HG02981 (cell line): Measurements from ENCODE around the gene ACSL6.

ENCODE experiments used
- ATAC-seq: cut with Tn5 transposase; IDR thresholded peaks from one replicate; pipeline ENCODE4 v1.9.1; 2021; ENCODE audit warnings: mild to moderate bottlenecking, moderate library complexity; ENCODE audit not compliant: unreplicated experiment

ACSL6 gene

GRCh38 chr5:131984956-131985665 lies 26.3 kb downstream of the ACSL6 start:
- ATAC-seq, result no peak

- ATAC-seq, result no peak
Observed at GRCh38 chr5:131983244-131983771, 28.1 kb downstream of the ACSL6 start.

GRCh38 chr5:131981516-131981915 lies 29.9 kb downstream of the ACSL6 start:
- ATAC-seq, result no peak

GRCh38 chr5:131980696-131981095 lies 30.8 kb downstream of the ACSL6 start:
- no peak for ATAC-seq

GRCh38 chr5:131979816-131980215 lies 31.6 kb downstream of the ACSL6 start:
- ATAC-seq, result no peak

- ATAC-seq, result no peak
Observed at GRCh38 chr5:131977212-131977604, 34.2 kb downstream of the ACSL6 start.

- no peak for ATAC-seq
Observed at GRCh38 chr5:131976414-131977211, 34.8 kb downstream of the ACSL6 start.

GRCh38 chr5:131974956-131975726 lies 36.3 kb downstream of the ACSL6 start:
- ATAC-seq, result no peak

GRCh38 chr5:131974622-131974955 lies 36.9 kb downstream of the ACSL6 start:
- ATAC-seq, result no peak

GRCh38 chr5:131974016-131974415 lies 37.4 kb downstream of the ACSL6 start:
- no peak for ATAC-seq

GRCh38 chr5:131973089-131973712 lies 38.3 kb downstream of the ACSL6 start:
- no peak for ATAC-seq

GRCh38 chr5:131968396-131968954 lies 43.0 kb downstream of the ACSL6 start:
- ATAC-seq, result no peak

GRCh38 chr5:131966551-131966950 lies 44.9 kb downstream of the ACSL6 start:
- ATAC-seq, result no peak

GRCh38 chr5:131965826-131966415 lies 45.5 kb downstream of the ACSL6 start:
- ATAC-seq, result no peak

- ATAC-seq, result no peak
Observed at GRCh38 chr5:131959906-131960305, 51.6 kb downstream of the ACSL6 start.

- ATAC-seq, result no peak
Observed at GRCh38 chr5:131959136-131959535, 52.3 kb downstream of the ACSL6 start.

GRCh38 chr5:131957721-131958441 lies 53.6 kb downstream of the ACSL6 start:
- no peak for ATAC-seq

- no peak for ATAC-seq
Observed at GRCh38 chr5:131953969-131954368, 57.5 kb downstream of the ACSL6 start.

- ATAC-seq, result no peak
Observed at GRCh38 chr5:131952301-131952857, 59.1 kb downstream of the ACSL6 start.
